NCI-H510A (cell line): ENCODE data around the gene ZBTB16.
A peak's percentile ranks its signal among the peaks of the same experiment; 100 is the strongest.

Source experiments
- DNase-seq: peaks from one replicate; lab custom pipeline; 2025; lab: John Stamatoyannopoulos, UW

ZBTB16 gene

GRCh38 chr11:114059278-114059983 is at the start of gene ZBTB16:
ZBTB16 (plus strand) TSS chr11:114059711; CDS start chr11:114063301, 3,590 bp downstream.
- no peak for DNase-seq

GRCh38 chr11:114010931-114011330 is 48.6 kb upstream of the ZBTB16 start:
- DNase-seq = no peak

GRCh38 chr11:114011443-114011842 is 48.1 kb upstream of the ZBTB16 start:
- no peak for DNase-seq

GRCh38 chr11:114015117-114015516 is 44.4 kb upstream of the ZBTB16 start:
- DNase-seq = no peak

- DNase-seq = no peak
Observed at GRCh38 chr11:114016986-114017385, 42.5 kb upstream of the ZBTB16 start.

- no peak for DNase-seq
Observed at GRCh38 chr11:114017723-114018122, 41.8 kb upstream of the ZBTB16 start.

GRCh38 chr11:114019046-114019445 is 40.5 kb upstream of the ZBTB16 start:
- no peak for DNase-seq

GRCh38 chr11:114019574-114019973 is 39.9 kb upstream of the ZBTB16 start:
- DNase-seq = no peak

- no peak for DNase-seq
Observed at GRCh38 chr11:114025329-114025907, 34.1 kb upstream of the ZBTB16 start.

GRCh38 chr11:114026355-114026754 is 33.2 kb upstream of the ZBTB16 start:
- DNase-seq = no peak

- DNase-seq = no peak
Observed at GRCh38 chr11:114027391-114027790, 32.1 kb upstream of the ZBTB16 start.

- no peak for DNase-seq
Observed at GRCh38 chr11:114027926-114028325, 31.6 kb upstream of the ZBTB16 start.

GRCh38 chr11:114031246-114031966 is 28.1 kb upstream of the ZBTB16 start:
- DNase-seq = no peak

GRCh38 chr11:114031967-114032320 is 27.6 kb upstream of the ZBTB16 start:
- no peak for DNase-seq

GRCh38 chr11:114033066-114033465 is 26.4 kb upstream of the ZBTB16 start:
- no peak for DNase-seq

- DNase-seq = no peak
Observed at GRCh38 chr11:114033572-114033971, 25.9 kb upstream of the ZBTB16 start.

- DNase-seq = no peak
Observed at GRCh38 chr11:114034956-114035355, 24.6 kb upstream of the ZBTB16 start.

GRCh38 chr11:114036147-114036811 is 23.2 kb upstream of the ZBTB16 start:
- peak; percentile 58 for DNase-seq

- no peak for DNase-seq
Observed at GRCh38 chr11:114036958-114037357, 22.6 kb upstream of the ZBTB16 start.

- no peak for DNase-seq
Observed at GRCh38 chr11:114039551-114039950, 20.0 kb upstream of the ZBTB16 start.

- DNase-seq = no peak
Observed at GRCh38 chr11:114040706-114041211, 18.8 kb upstream of the ZBTB16 start.

GRCh38 chr11:114042234-114042633 is 17.3 kb upstream of the ZBTB16 start:
- no peak for DNase-seq
